Calu3 (cell line): Measurements from ENCODE around the gene WDR93. TPM values are rescaled to one million over a fixed set of nuclear protein-coding genes. Genes with fewer than 3 reads are reported as not detected.

Experiments
- BruUV-seq: library from RNA; stranded (reverse); fragments of 400-500 nt; replicated peaks from 2 replicates; lab custom pipeline; 2021; lab: Mats Ljungman, UMichigan
- CTCF ChIA-PET: fragments of 300-600 bp; sonication (Branson Sonifier 250); formaldehyde crosslinking; loops from one replicate; lab custom pipeline; 2022; ENCODE audit warnings: antibody characterized with exemption; lab: Charles Lee
- DNase-seq: peaks from one replicate; pipeline ENCODE4 v3.0.0; 2022
- H3K27ac Mint-ChIP-seq: one replicate; pipeline ENCODE4 v1.8.0; 2022; ENCODE audit warnings: mixed read lengths; ENCODE audit not compliant: unreplicated experiment
- H3K27me3 Mint-ChIP-seq: one replicate; pipeline ENCODE4 v1.8.0; 2022; ENCODE audit warnings: mixed read lengths; ENCODE audit not compliant: unreplicated experiment
- H3K36me3 Mint-ChIP-seq: one replicate; pipeline ENCODE4 v1.8.0; 2022; ENCODE audit warnings: mild to moderate bottlenecking, moderate library complexity, mixed read lengths; ENCODE audit not compliant: insufficient read depth, unreplicated experiment
- H3K4me1 Mint-ChIP-seq: one replicate; pipeline ENCODE4 v1.8.0; 2022; ENCODE audit warnings: mild to moderate bottlenecking, low read depth, mixed read lengths; ENCODE audit not compliant: unreplicated experiment
- H3K4me3 Mint-ChIP-seq: one replicate; pipeline ENCODE4 v1.8.0; 2022; ENCODE audit warnings: mild to moderate bottlenecking, low read depth, moderate library complexity, mixed read lengths; ENCODE audit not compliant: unreplicated experiment
- H3K9me3 Mint-ChIP-seq: one replicate; pipeline ENCODE4 v1.8.0; 2022; ENCODE audit warnings: low read depth, mixed read lengths; ENCODE audit not compliant: unreplicated experiment
- CTCF ChIP-seq: fragments of 200-600 bp; IDR thresholded peaks from one replicate; pipeline ENCODE4 v1.8.0; 2022; ENCODE audit warnings: antibody characterized with exemption; ENCODE audit not compliant: unreplicated experiment
- intact Hi-C: fragments of 100-400 bp; cut with micrococcal nuclease; formaldehyde crosslinking; loops from one replicate; pipeline ENCODE4 v1.10.0; 2022; ENCODE audit not compliant: unreplicated experiment
- total RNA-seq: library from RNA; stranded (reverse); gene quantifications from 2 replicates; pipeline ENCODE4 v1.2.3, GENCODE V29; 2022

The WDR93 gene
- total RNA-seq, 1 experiment from 2014 or later: not detected

DNA sequence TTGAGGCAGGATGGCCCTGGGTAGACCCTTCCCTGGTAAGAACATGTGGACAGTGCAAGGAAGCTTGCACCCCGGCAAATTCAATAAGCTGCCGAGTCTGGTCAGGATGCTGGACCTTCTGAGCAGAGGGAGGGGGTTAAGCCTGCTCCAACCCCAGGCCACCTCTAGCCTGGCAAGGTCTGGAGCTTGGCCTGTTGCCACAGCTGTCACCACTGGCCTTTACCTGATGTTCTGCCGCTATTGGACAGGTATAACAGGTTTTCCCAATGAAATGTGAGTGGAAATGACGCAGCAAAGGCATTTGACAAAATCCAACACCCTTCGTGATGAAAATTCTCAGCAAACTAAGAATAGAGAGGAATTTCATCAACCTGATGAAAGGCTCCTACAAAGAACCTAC, 61.1 kb downstream of the WDR93 start:
- peaks cover 30% of the 10 kb centered on the region for H3K4me1 Mint-ChIP-seq
- CTCF ChIA-PET: interaction anchor here (0.5 to 3.1 kb wide), 4 partner anchors 10 to 253 kb away, joined by 3 to 16 read pairs (median 7); no protein-coding TSS in a partner anchor
- intact Hi-C loops: no loop called here
- H3K9me3 Mint-ChIP-seq: no peaks in the 10 kb centered on the region
- peaks cover 7% of the 10 kb centered on the region for H3K36me3 Mint-ChIP-seq
- H3K27me3 Mint-ChIP-seq: peaks cover 14% of the 10 kb centered on the region
- TF ChIP-seq CTCF: no peak
- H3K27ac Mint-ChIP-seq: no peak overlapping the region
- DNase-seq: peak; percentile 81
- BruUV-seq: no TSS peak
- peak overlapping the region; percentile 62 for H3K4me3 Mint-ChIP-seq

- H3K27ac Mint-ChIP-seq: no peak overlapping the region
- intact Hi-C loops: no loop called here
Observed at GRCh38 chr15:89753855-89754254, 63.2 kb downstream of the WDR93 start.

GRCh38 chr15:89754361-89755154, 63.9 kb downstream of the WDR93 start:
- Mint-ChIP-seq H3K9me3 (no peaks in the 10 kb centered on the region), H3K36me3 (peaks cover 6% of the 10 kb centered on the region), H3K4me1 (peaks cover 32% of the 10 kb centered on the region), H3K4me3 (no peak overlapping the region), H3K27ac (no peak overlapping the region), H3K27me3 (no peaks in the 10 kb centered on the region)
- intact Hi-C loops: no loop called here
- CTCF ChIA-PET: interaction anchor here (0.6 to 1.1 kb wide), 3 partner anchors 11 to 120 kb away, joined by 3 read pairs; no protein-coding TSS in a partner anchor
- TF ChIP-seq CTCF: no peak
- no TSS peak for BruUV-seq
- no peak for DNase-seq

More at GRCh38 chr15:89753855-89754254, 63.2 kb downstream of the WDR93 start:
- no peak for TF ChIP-seq CTCF
- CTCF ChIA-PET: interaction anchor here (0.6 kb wide), 1 partner anchor 11 kb away, joined by 3 read pairs; no protein-coding TSS in a partner anchor
- no peak for DNase-seq
- H3K36me3 Mint-ChIP-seq: peaks cover 7% of the 10 kb centered on the region
- peaks cover 30% of the 10 kb centered on the region for H3K4me1 Mint-ChIP-seq
- BruUV-seq: no TSS peak
- no peaks in the 10 kb centered on the region for H3K9me3 Mint-ChIP-seq
- peaks cover 3% of the 10 kb centered on the region for H3K27me3 Mint-ChIP-seq
- no peak overlapping the region for H3K4me3 Mint-ChIP-seq

GRCh38 chr15:89755701-89756100, 65.1 kb downstream of the WDR93 start:
- Mint-ChIP-seq H3K4me1 (peaks cover 44% of the 10 kb centered on the region), H3K36me3 (no peaks in the 10 kb centered on the region), H3K27me3 (no peaks in the 10 kb centered on the region), H3K9me3 (no peaks in the 10 kb centered on the region), H3K4me3 (no peak overlapping the region), H3K27ac (peak overlapping the region; percentile 17)
- no TSS peak for BruUV-seq
- no peak for DNase-seq
- no peak for TF ChIP-seq CTCF
- CTCF ChIA-PET: interaction anchor here (0.8 to 1.1 kb wide), 2 partner anchors 16 to 119 kb away, joined by 3 read pairs; no protein-coding TSS in a partner anchor
- intact Hi-C loops: no loop called here
